Lower lobe of right lung (tissue), 2 donors: ENCODE results near the gene SMYD3. TPM values are rescaled to one million over a fixed set of nuclear protein-coding genes. Genes with fewer than 3 reads are reported as not detected.
"Not testable (repeated sequence)": the region's sequence is repeated elsewhere in the genome, so short reads cannot be mapped to it uniquely, and the experiment has no call there.

ENCODE experiments used
- ATAC-seq, 2 donors: fragments of 200-7000 bp; cut with Tn5 transposase; one replicate each; pipeline ENCODE4 v1.9.1; 2020 to 2022; ENCODE audit warnings: mild to moderate bottlenecking in 2 of 2, moderate library complexity in 2 of 2
- DNase-seq: peaks from one replicate; pipeline ENCODE4 v3.0.0-alpha.2; 2020
- H3K27ac ChIP-seq: fragments of 200-600 bp; one replicate; pipeline ENCODE4 v1.8.0; 2022
- H3K27me3 ChIP-seq: fragments of 200-600 bp; one replicate; pipeline ENCODE4 v1.8.0; 2022; ENCODE audit warnings: low read depth
- H3K36me3 ChIP-seq: fragments of 200-600 bp; one replicate; pipeline ENCODE4 v1.8.0; 2022; ENCODE audit warnings: mild to moderate bottlenecking
- H3K4me1 ChIP-seq: fragments of 200-600 bp; one replicate; pipeline ENCODE4 v1.8.0; 2022
- H3K4me3 ChIP-seq: fragments of 200-600 bp; one replicate; pipeline ENCODE4 v1.8.0; 2022; ENCODE audit warnings: mild to moderate bottlenecking
- H3K9me3 ChIP-seq: fragments of 200-600 bp; one replicate; pipeline ENCODE4 v1.8.0; 2022
- CTCF ChIP-seq: fragments of 200-600 bp; IDR thresholded peaks from one replicate; pipeline ENCODE4 v1.8.0; 2022; ENCODE audit warnings: antibody characterized with exemption, mild to moderate bottlenecking
- intact Hi-C: fragments of 100-400 bp; cut with DNase I; formaldehyde crosslinking; loops from one replicate; pipeline ENCODE4 v1.11.0; 2022
- total RNA-seq: library from RNA; stranded (reverse); fragmentation: NEBNext Ultra II Directional; extraction: Animal tissue kit (Norgen Biotek cat#: 25700); gene quantifications from one replicate; pipeline ENCODE4 v1.2.1, GENCODE V29; 2021
- donor health status: DM: no; HTN: yes; CAD: no; lungs with severe emphysema.

SMYD3 gene
- total RNA-seq, 1 donor from 2014 or later = 20.5 TPM

GRCh38 chr1:245748240-245748639 lies 758.8 kb downstream of the SMYD3 start:
- peaks cover 5% of the 10 kb centered on the region for H3K9me3 ChIP-seq
- no peaks in the 10 kb centered on the region for H3K36me3 ChIP-seq
- H3K4me3 ChIP-seq = no peak overlapping the region
- DNase-seq (no peak), ATAC-seq (no peak)
- no peak for TF ChIP-seq CTCF
- H3K27me3 ChIP-seq = no peaks in the 10 kb centered on the region
- H3K4me1 ChIP-seq = no peaks in the 10 kb centered on the region
- no peak overlapping the region for H3K27ac ChIP-seq
- intact Hi-C loops = no loop called here

- DNase-seq = no peak
Observed at GRCh38 chr1:245742896-245743295, 764.2 kb downstream of the SMYD3 start.

GRCh38 chr1:245740336-245740735 lies 766.7 kb downstream of the SMYD3 start:
- H3K27me3 ChIP-seq, ATAC-seq, H3K4me3 ChIP-seq, H3K27ac ChIP-seq, H3K4me1 ChIP-seq, DNase-seq, H3K9me3 ChIP-seq, H3K36me3 ChIP-seq, intact Hi-C loops: not testable (repeated sequence)

More at GRCh38 chr1:245742896-245743295, 764.2 kb downstream of the SMYD3 start:
- no peaks in the 10 kb centered on the region for H3K4me1 ChIP-seq
- intact Hi-C loops = no loop called here
- no peak for ATAC-seq
- H3K27me3 ChIP-seq = no peaks in the 10 kb centered on the region
- H3K9me3 ChIP-seq = peaks cover 5% of the 10 kb centered on the region
- H3K36me3 ChIP-seq = no peaks in the 10 kb centered on the region
- TF ChIP-seq CTCF = no peak
- H3K27ac ChIP-seq = no peak overlapping the region
- H3K4me3 ChIP-seq = no peak overlapping the region

- no peak for ATAC-seq
Observed at GRCh38 chr1:245730801-245731200, 776.3 kb downstream of the SMYD3 start.

GRCh38 chr1:245728035-245728434 lies 779.0 kb downstream of the SMYD3 start:
- DNase-seq, intact Hi-C loops, H3K27ac ChIP-seq, H3K36me3 ChIP-seq, H3K4me1 ChIP-seq, ATAC-seq, H3K4me3 ChIP-seq, H3K27me3 ChIP-seq: not testable (repeated sequence)
- H3K9me3 ChIP-seq = peaks cover 17% of the 10 kb centered on the region

More at GRCh38 chr1:245730801-245731200, 776.3 kb downstream of the SMYD3 start:
- no peak overlapping the region for H3K4me3 ChIP-seq
- no peaks in the 10 kb centered on the region for H3K36me3 ChIP-seq
- H3K4me1 ChIP-seq = no peaks in the 10 kb centered on the region
- intact Hi-C loops = no loop called here
- peaks cover 17% of the 10 kb centered on the region for H3K9me3 ChIP-seq
- no peak overlapping the region for H3K27ac ChIP-seq
- no peaks in the 10 kb centered on the region for H3K27me3 ChIP-seq
- no peak for DNase-seq
- no peak for TF ChIP-seq CTCF

- no peak for DNase-seq
- TF ChIP-seq CTCF = no peak
- peaks cover under 1% of the 10 kb centered on the region for H3K9me3 ChIP-seq
- H3K4me3 ChIP-seq = no peak overlapping the region
- intact Hi-C loops = no loop called here
- H3K36me3 ChIP-seq = no peaks in the 10 kb centered on the region
- no peaks in the 10 kb centered on the region for H3K4me1 ChIP-seq
- no peak overlapping the region for H3K27ac ChIP-seq
- ATAC-seq = no peak
- no peaks in the 10 kb centered on the region for H3K27me3 ChIP-seq
Observed at GRCh38 chr1:245721488-245721887, 785.6 kb downstream of the SMYD3 start.

- no peak for TF ChIP-seq CTCF
- intact Hi-C loops = no loop called here
- DNase-seq (no peak), ATAC-seq (no peak)
- no peaks in the 10 kb centered on the region for H3K36me3 ChIP-seq
- H3K4me3 ChIP-seq = no peak overlapping the region
- H3K9me3 ChIP-seq = no peaks in the 10 kb centered on the region
- no peaks in the 10 kb centered on the region for H3K27me3 ChIP-seq
- H3K27ac ChIP-seq = no peak overlapping the region
- H3K4me1 ChIP-seq = no peaks in the 10 kb centered on the region
Observed at GRCh38 chr1:245718951-245719350, 788.1 kb downstream of the SMYD3 start.
